Iris pigment epithelial cell (primary cell): Measurements from ENCODE around the gene TMEM248.
"Not testable (repeated sequence)": the region's sequence is repeated elsewhere in the genome, so short reads cannot be mapped to it uniquely, and the experiment has no call there.

Experiments
- DNase-seq: peaks from one replicate; pipeline ENCODE4 v3.0.0-alpha.2; 2011; ENCODE audit warnings: low read depth

Gene TMEM248

DNA sequence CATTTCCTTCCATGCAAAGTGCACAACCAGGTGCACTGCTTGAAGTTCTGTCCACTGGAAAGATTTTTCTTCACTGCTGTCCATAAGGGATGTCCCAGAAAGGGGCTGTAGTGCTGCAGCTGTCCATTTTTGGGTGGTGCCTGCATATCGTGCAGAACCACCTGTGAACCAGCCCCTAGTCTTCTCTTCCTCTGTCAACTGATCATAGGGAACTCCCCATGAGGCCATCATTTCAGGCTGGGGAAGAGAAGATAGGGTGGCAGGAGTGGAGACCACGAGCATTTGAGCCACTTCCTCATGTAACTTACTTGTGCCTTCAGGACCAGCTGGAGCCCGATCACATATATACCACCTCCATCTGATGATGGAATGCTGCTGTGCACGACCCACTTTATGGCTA is 12.4 kb upstream of the TMEM248 start:
- DNase-seq, result not testable (repeated sequence)

DNA sequence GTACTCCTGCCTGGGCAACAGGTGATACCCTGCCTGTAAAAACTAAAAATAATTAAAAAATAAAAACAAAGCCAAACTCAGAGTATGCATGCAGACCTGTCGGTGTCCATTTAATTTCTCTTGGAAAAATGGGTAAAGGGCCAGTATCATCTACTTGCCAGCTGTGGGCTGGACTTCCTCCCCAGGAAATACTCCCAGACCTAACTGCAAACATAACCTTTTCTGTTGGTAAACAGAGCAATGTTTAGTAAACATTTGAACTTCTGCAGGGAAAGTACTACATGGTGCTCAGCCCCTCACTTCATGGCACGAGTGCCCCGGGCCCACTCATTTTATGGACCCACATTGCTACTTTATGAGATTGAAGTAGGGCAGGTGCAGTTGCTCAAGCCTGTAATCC is 10.2 kb upstream of the TMEM248 start:
- DNase-seq, result no peak

DNA sequence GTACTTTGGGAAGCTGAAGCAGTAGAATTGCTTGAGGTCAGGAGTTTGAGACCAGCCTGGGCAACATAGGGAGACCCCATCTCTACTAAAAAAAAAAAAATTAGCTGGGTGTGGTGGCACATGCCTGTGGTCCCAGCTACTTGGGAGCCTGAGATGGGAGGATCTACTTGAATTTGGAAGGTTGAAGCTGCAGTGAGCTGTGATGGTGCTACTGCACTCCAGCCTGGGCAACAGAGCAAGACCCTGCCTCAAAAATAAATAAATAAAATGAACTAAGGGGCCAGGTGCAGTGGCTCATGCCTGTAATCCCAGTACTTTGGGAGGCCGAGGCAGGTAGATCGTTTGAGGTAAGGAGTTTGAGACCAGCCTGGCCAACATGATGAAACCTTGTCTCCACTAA is 9.8 kb upstream of the TMEM248 start:
- not testable (repeated sequence) for DNase-seq

DNA sequence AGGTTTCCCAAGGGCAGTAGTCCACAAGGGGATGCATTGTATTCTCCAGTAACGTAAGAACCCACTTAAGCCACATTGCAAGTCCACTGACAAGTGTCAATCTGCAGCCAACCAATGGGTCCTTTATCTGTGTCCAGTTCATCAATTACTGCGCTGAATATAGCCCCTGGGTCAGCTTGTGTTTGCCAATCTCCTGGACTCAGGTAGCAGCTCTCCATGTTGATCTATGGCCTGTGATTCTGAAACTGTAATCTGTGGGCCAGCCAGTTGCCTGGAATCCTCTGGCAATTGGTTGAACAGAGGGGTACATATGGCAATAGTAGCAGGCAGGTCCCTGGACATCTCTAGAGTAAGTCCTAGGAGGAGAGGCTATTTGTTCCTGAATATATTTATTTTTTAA is 8.8 kb upstream of the TMEM248 start:
- DNase-seq, result no peak

DNA sequence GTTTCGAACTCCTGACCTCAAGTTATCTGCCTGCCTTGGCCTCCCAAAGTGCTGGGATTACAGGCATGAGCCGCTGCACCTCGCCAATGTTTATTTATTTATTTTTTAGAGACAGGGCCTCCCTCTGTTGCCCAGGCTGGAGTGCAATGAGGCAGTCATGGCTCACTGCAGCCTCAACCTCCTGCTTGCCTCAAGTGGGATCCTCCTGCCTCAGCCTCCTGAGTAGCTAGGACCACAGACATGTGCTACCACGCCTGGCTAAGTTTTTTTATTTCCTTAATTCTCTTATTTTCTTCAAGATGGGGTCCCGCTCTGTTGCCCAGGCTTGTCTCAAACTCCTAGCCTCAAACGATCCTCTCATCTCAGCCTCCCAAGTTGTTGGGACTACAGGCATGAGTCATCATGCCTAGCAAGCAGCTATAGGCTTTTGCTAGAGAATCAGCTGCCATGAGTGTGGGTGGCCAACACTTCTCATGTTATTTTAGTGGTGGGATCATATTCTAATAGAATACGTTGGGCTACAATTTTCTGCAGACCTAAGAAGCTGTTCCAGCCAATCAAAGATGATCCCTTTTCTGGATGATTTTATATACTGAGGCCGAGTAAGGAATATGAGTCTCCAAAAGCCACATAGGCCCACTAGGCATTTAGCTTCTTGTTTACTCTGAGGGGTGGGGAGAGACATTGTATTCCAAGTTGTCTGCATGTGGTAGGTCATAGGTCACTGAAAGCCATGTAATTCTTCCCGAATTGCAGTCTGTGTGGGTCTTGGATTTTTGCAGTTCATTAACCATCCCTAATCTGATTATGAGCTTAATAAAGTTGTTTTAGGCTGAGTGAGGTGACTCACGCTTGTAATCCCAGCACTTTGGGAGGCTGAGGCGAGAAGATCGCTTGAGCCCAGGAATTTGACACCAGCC is 7.6 kb upstream of the TMEM248 start:
- DNase-seq, result no peak

DNA sequence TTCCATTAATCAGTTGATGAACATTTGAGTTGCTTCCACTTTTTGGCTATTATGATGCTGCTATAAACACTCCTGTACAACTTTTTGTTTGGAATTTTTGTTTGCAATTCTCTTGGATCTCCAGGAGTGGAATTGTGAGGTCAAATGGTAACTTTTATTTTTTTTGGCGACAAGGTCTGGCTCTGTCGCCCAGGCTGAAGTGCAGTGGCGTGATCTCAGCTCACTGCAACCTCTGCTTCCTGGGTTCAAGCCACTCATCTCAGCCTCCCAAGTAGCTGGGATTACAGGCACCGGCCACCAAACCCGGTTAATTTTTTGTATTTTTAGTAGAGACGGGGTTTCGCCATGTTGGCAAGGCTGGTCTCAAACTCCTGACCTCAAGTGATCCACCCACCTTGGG is 3.1 kb upstream of the TMEM248 start:
- not testable (repeated sequence) for DNase-seq

DNA sequence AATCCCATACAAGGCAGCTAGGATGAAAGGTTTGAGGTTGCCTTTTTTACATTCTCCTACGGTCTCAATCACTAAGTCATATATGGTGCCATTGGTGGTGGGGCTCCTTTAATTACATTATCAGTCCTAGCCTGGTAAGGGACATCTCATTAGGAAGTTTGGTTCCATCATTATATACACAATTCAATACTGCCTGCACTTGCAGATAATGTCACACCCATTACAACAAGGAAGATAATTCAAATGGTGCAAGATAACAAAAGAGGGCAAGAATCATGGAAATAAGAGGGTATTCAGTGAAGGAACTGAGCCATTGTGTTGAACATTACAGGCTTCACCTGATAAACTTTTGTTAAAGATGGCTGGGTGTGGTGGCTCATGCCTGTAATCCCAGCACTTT is 1.7 kb upstream of the TMEM248 start:
- no peak for DNase-seq

DNA sequence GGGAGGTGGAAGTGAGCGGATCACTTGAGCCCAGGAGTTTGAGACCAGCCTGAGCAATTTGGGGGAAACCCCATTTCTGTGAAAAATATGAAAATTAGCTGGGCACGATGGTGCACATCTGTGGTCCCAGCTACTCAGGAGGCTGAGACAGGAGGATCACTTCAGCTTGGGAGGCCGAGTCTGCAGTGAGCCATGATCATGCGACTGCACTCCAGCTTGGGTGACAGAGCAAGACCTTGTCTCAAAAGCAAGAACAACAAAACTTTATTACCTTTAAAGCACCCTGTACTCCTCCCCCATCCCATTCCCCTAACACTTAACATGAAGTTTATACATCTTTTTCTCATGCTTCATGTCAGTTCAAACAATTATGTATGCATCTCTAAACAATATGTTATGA is 1.3 kb upstream of the TMEM248 start:
- no peak for DNase-seq

DNA sequence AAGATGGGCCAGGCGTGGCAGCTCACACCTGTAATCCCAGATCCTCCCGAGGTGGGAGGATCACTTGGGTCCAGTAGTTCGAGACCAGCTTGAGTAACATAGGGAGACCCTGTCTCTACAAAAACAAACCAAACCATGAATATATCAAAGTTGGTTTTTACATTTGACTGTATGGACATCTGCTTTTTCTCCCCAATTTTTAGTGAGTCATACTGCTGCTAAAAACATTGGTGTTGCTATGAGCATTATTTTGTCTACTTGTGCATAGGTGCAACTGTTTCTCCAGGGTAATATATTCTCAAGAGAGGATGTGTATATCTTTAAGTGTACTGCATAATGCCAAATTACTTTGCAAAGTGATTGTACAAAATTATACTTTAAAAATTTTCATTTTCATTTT is 769 bp upstream of the TMEM248 start:
- no peak for DNase-seq

DNA sequence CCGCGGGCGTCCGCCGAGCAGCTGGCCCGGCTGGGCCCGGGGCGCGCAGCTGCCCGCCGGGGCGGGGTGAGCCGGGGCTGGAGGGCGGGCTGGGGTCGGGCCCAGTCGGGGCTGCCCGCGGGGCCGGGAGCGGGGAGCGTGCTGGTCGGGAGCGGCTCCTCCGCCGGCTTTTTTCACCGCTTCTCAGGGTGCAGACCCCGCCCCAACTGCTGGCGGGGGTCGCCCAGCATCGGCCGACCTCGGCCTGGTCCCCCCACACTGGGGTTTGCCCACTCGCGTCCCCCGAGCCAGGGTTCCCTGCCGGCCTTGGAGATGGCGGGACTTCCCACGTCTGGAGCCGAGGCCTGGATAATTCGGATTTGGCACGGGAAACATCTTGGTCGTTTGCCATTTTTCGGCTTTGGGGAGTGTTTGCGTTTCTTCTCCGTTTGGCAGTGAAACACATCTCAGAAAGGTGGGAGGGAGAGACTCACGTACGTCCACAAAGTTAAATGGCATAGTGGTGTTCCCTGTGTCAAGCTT is 432 bp downstream of the TMEM248 start:
- DNase-seq, result peak; percentile 51

DNA sequence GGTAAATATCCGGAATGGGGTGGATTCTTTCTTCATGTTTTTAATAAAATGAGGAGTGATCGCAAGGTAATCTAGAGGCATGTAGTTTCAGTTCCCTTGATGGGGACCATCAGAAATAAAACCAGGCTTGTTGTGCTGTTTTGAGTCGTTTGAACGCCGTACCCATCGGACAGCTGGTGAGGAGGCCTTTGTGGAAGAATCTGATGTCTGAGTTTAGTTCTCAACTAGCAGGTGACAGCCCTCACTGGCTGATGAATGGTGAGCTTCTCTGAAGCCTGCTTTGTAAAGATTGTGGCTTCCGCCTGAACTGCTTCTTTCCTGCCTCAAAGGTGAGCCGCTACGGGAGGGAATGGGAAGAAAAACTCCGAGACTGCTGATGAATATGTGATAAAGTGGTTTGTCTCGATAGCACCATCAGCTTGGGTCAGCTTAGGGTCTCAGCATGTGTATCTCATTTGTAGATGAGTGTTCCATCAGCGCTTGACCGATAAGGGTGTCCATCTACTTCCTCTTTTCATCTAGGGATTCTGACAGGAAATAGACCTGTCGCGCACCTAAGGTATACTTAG is 977 bp downstream of the TMEM248 start:
- peak; percentile 23 for DNase-seq

DNA sequence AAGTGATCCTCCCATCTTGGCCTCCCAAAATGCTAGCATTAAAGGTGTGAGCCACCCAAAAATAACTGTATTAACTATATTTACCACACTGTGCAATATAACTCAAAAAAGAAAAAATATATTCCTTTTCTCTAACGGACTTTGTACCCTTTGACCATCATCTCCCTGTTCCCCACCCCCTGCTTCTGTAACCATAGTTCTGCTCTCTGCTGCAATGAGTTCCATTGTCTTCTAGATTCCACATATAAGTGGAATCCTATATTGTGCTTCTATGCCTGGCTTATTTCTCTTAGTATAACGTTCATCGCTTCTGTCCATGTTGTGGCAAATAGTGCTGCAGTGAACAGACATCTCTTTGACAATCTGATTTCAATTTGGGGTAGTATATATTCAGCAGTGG is 4.2 kb downstream of the TMEM248 start:
- DNase-seq, result no peak

DNA sequence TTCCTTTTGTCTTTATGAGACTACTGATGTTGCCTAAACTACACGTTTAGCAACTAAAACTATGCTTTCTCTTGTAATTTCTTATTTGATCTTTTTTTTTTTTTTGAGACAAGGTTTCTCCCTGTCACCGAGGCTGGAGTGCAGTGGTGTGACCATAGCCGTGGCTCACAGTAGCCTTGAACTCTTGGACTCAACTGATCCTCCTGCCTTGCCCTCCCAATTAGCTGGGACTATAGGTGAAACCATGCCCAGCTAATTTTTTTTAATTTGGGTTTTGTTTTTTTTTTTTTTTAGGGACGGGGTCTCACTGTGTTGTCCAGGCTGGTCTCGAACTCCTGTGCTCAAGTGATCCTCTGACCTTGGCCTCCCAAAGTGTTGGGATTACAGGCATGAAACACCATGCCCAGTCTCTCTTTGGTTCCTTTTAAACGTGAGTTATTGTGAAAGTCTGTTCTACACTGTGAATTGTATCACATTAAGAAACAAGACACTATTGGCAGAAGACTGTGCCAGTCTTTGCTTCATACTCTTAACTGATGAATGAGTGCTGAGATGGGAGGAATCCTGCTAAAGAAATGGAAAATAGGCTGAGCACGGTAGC is 6.4 kb downstream of the TMEM248 start:
- no peak for DNase-seq

DNA sequence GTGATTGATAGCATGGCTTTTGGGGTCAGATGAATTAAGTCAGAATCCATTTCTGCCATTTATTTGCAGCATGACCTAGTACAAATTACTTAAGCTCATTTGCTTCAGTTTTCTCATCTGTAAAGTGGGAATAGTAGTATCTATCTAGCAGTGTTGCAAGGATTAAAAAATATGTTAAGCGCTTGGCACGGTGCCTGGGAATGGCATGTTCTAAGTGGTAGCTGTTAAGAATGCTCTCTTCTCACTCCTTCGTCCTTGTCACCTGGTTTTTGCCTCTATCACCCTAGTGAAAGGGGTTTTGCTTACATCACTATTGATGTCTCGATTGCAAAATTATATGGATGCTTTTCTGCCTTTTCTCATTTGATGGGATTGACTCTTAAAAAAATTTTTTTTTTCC is 7.4 kb downstream of the TMEM248 start:
- DNase-seq, result no peak

DNA sequence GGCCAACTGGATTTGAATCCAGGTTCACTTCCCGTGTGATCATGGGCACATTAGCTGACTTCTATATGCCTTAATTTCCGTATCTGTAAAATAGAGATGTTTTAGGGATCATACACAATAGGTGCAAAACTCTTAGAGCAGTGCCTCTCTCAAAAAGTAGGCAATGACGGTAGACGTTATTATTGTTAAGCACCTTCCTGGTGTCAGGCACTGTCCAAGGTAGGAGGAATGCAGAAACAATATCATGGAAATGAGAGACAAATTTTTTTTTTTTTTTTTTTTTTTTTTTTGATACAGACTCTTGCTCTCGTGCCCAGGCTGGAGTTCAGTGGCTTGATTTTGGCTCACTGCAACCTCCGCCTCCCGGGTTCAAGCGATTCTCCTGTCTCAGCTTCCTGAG is 8.1 kb downstream of the TMEM248 start:
- no peak for DNase-seq

DNA sequence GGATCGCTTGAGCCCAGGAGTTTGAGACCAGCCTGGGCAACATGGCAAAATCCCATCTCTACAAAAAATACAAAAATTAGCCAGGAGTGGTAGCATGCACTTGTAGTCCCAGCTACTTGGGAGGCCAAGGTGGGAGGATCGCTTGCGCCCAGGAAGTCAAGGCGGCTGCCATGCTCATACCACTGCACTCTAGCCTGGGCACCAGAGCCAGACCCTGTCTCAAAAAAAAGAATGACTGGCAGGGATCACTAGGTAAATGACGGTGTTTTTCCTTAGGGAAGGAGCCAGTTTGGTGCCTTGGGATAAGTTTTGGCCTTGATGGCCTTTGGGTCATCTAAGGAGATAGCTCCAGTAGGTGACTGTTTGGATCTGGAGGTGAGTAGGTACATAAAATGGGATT is 8.9 kb downstream of the TMEM248 start:
- no peak for DNase-seq

DNA sequence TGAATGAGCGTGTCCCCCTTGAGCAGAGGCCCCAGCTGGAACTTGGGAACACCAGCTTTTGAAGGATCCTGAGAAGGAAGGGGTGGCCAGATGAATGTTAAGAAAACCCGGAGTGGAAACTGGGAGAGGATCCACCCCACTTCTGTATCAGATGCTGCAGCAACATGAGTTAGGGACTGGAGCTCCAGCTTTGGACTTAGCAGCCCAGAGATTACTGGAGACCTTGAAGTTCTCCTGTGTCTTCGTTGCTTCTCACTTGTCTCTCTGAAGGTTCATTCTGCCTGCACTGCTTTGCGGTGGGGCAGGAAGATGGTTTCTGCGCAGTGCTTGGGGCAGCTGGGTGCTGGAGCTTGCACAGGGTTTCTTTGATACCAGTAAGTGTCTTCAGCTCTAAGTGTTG is 9.3 kb downstream of the TMEM248 start:
- peak; percentile 35 for DNase-seq

DNA sequence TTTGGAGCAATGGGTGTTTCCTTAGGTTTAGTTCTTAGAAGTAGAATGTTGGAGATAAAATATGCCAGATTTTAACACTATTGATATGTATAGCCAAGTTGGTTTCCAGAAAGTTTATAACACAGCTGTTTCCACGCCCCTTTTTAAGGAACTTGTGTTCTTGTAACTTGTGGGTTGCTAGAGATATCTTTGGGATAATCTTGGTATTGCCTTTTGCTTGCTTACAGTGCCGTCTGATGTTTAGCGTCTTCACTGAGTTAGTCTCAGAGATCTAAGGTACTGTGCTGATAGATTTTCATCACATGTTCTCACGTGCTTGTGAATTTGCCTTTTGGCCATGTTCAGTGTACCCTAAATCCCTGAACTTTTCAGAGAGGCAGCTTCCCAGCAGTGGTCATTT is 12.4 kb downstream of the TMEM248 start:
- DNase-seq, result no peak

DNA sequence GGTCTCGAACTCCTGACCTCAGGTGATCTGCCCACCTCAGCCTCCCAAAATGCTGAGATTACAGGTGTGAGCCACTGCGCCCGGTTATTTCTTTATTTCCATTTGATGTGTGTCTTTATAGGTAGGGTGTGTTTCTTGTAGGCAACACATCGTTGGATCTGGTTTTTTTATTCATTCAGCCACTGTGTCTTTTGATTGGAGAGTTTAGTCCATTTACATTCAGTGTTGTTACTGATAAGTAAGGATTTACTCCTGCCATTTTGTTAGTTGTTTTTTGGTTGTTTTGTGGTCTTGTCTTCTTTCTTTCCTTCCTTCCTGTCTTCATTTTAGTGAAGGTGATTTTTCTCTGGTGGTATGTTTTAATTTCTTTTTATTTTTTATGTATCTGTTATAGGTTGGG is 16.9 kb downstream of the TMEM248 start:
- DNase-seq, result no peak

DNA sequence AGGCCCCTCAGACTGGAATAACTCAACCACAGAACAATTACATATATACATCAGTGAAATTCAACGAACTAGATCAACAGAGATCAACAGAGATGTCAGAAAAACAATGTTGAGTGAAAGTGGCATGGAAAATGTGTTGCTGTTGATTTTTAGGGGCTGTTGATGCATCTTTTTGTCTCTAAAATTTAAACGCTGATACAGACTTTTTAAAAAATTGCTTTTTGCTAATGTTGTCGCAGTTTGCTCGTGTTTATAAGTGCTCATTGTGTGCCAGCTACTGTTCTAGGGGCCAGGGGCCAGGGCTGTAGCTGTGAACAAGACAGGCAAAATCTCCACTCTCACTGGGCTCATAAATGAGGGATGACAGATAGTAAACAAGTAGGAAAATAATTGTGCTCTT is 18.3 kb downstream of the TMEM248 start:
- DNase-seq, result no peak

DNA sequence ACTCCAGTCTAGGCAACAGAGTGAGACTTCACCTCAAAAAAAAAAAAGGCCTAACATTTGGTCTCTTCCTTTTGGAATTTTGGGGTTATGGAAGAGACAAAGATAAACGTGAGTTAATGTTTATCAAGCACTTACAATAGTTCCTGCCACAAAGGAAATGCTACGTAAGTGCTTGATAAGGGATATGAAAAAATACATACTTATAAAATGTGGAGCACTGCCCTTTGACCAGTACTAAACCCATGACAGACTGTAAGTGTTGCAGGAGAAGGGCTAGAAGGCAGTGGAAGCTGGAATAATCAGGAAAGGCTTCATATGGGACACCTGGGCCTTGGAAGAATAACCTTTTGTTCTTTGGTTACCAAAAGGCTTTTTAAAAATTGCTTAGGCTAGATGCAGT is 25.5 kb downstream of the TMEM248 start:
- no peak for DNase-seq

DNA sequence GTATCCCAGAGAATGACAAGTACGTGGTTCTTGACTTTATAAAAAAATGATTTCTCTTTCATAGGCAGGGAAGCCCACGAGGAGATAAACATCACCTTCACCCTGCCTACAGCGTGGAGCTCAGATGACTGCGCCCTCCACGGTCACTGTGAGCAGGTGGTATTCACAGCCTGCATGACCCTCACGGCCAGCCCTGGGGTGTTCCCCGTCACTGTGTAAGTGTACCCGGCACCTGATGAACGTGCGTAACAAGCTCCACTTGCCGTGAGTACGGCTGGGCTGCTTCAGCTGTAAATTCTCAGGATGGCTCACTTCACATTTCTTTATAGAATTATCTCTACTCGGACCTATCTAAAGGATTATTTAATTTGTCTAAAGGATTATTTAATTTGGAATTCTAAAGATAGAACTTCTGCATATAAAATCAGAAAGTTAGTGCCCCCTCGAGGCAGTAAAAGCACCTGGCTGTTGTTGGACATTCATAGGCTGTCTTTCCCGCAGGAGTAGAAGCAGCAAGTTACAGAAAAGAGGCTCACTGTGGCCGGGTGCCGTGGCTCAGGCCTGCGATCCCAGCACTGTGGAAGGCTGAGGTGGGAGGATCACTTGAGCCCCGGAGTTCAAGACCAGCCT is 27.6 kb downstream of the TMEM248 start:
- DNase-seq, result no peak

DNA sequence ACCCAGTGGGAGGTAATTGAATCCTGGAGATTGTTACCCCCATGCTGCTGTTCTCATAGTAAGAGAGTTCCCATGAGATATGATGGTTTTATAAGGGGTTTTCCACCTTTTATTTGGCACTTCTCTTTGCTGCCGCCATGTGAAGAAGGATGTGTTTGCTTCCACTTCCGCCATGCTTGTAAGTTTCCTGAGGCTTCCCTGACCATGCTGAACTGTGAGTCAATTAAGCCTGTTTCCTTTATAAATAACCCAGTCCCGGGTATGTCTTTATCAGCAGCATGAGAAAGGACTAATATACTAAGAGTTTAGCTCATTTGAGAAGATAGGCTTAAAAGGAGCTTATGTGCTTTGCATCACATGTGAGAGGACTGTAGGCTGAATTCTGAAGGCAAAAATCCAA is 29.3 kb downstream of the TMEM248 start:
- no peak for DNase-seq
